Astrocyte (in vitro differentiated cells and primary cell): ENCODE data around the gene NAV3. TPM values are rescaled to one million over a fixed set of nuclear protein-coding genes. Genes with fewer than 3 reads are reported as not detected.

Source experiments
- DNase-seq: peaks from one replicate; pipeline ENCODE4 v3.0.0-alpha.2; 2010; ENCODE audit warnings: low read depth
- FAIRE-seq: peaks from 2 replicates; lab custom pipeline; 2011; peaks lifted over from hg19 to GRCh38; lab: Jason Lieb, UNC
- H2AFZ ChIP-seq: 2 replicates; pipeline ENCODE4 v1.6.0; 2012; ENCODE audit warnings: low read depth, low read length, inconsistent platforms
- H3K27ac ChIP-seq: 2 replicates; pipeline ENCODE4 v1.5.1; 2011; ENCODE audit warnings: low read depth, low read length, inconsistent platforms
- H3K27me3 ChIP-seq: 2 replicates; pipeline ENCODE4 v1.6.0; 2011; ENCODE audit warnings: low read length, inconsistent platforms; ENCODE audit not compliant: insufficient read depth
- H3K36me3 ChIP-seq: 2 replicates; pipeline ENCODE4 v1.5.1; 2011; ENCODE audit warnings: low read length, inconsistent platforms; ENCODE audit not compliant: insufficient read depth
- H3K4me1 ChIP-seq: 2 replicates; pipeline ENCODE4 v1.5.1; 2011; ENCODE audit warnings: low read length, inconsistent platforms; ENCODE audit not compliant: insufficient read depth
- H3K4me2 ChIP-seq: 2 replicates; pipeline ENCODE4 v1.6.0; 2012; ENCODE audit warnings: low read length, inconsistent platforms
- H3K4me3 ChIP-seq: 2 replicates; pipeline ENCODE4 v1.5.1; 2011; ENCODE audit warnings: low read depth, mild to moderate bottlenecking, low read length, inconsistent platforms; ENCODE audit not compliant: insufficient read depth
- H3K79me2 ChIP-seq: 2 replicates; pipeline ENCODE4 v1.6.0; 2012; ENCODE audit warnings: mild to moderate bottlenecking, low read length, inconsistent platforms; ENCODE audit not compliant: insufficient read depth
- H3K9ac ChIP-seq: 2 replicates; pipeline ENCODE4 v1.6.0; 2012; ENCODE audit warnings: mild to moderate bottlenecking, low read length, inconsistent platforms
- H3K9me3 ChIP-seq: 2 replicates; pipeline ENCODE4 v1.5.1; 2012; ENCODE audit warnings: low read depth, mild to moderate bottlenecking, low read length, inconsistent platforms; ENCODE audit not compliant: insufficient read depth
- H4K20me1 ChIP-seq: 2 replicates; pipeline ENCODE4 v1.6.0; 2012; ENCODE audit warnings: low read length, inconsistent platforms; ENCODE audit not compliant: insufficient read depth
- H3K27ac Mint-ChIP-seq: one replicate; pipeline ENCODE4 v1.8.0; 2021; ENCODE audit warnings: mild to moderate bottlenecking, mixed read lengths; ENCODE audit not compliant: unreplicated experiment
- H3K27me3 Mint-ChIP-seq: one replicate; pipeline ENCODE4 v1.8.0; 2021; ENCODE audit warnings: low read depth, mixed read lengths; ENCODE audit not compliant: unreplicated experiment
- H3K36me3 Mint-ChIP-seq: one replicate; pipeline ENCODE4 v1.8.0; 2021; ENCODE audit warnings: low read depth, mixed read lengths; ENCODE audit not compliant: unreplicated experiment
- H3K4me1 Mint-ChIP-seq: one replicate; pipeline ENCODE4 v1.8.0; 2021; ENCODE audit warnings: low read depth, mixed read lengths; ENCODE audit not compliant: unreplicated experiment
- H3K4me3 Mint-ChIP-seq: one replicate; pipeline ENCODE4 v1.8.0; 2021; ENCODE audit warnings: mild to moderate bottlenecking, moderate library complexity, mixed read lengths; ENCODE audit not compliant: unreplicated experiment
- H3K9me3 Mint-ChIP-seq: one replicate; pipeline ENCODE4 v1.8.0; 2021; ENCODE audit warnings: mild to moderate bottlenecking, mixed read lengths; ENCODE audit not compliant: unreplicated experiment
- CTCF ChIP-seq: IDR thresholded peaks from 2 replicates; pipeline ENCODE4 v1.5.1; 2011; ENCODE audit warnings: low read depth, mild to moderate bottlenecking, inconsistent platforms, low read length, moderate library complexity; ENCODE audit not compliant: insufficient read depth
- EZH2 ChIP-seq: IDR thresholded peaks from 2 replicates; pipeline ENCODE4 v1.6.1; 2012; ENCODE audit warnings: mild to moderate bottlenecking, low read length, inconsistent platforms; ENCODE audit not compliant: insufficient read depth
- total RNA-seq: library from RNA; stranded (reverse); gene quantifications from 2 replicates; pipeline ENCODE4 v1.2.1, GENCODE V29; 2021

NAV3 gene
- total RNA-seq, 1 donor from 2014 or later: 24.1 TPM

- FAIRE-seq (no peak), DNase-seq (peak; percentile 23)
- H3K9ac ChIP-seq: no peak overlapping the region
- H2AFZ ChIP-seq: no peak overlapping the region
- no peaks in the 10 kb centered on the region for H3K27me3 Mint-ChIP-seq
- H3K27ac ChIP-seq: peak overlapping the region; percentile 59
- H4K20me1 ChIP-seq: no peaks in the 10 kb centered on the region
- H3K36me3 Mint-ChIP-seq: peaks cover 21% of the 10 kb centered on the region
- peaks cover 61% of the 10 kb centered on the region for H3K79me2 ChIP-seq
- no peak overlapping the region for H3K4me3 Mint-ChIP-seq
- no peak overlapping the region for H3K4me3 ChIP-seq
- H3K4me1 ChIP-seq: peaks cover 16% of the 10 kb centered on the region
- H3K36me3 ChIP-seq: peaks cover 7% of the 10 kb centered on the region
- no peaks in the 10 kb centered on the region for H3K27me3 ChIP-seq
- H3K27ac Mint-ChIP-seq: peak overlapping the region; percentile 74
- TF ChIP-seq EZH2 (no peak), CTCF (no peak)
- no peak overlapping the region for H3K4me2 ChIP-seq
- H3K9me3 ChIP-seq: no peaks in the 10 kb centered on the region
- H3K4me1 Mint-ChIP-seq: peaks cover 21% of the 10 kb centered on the region
- peaks cover 6% of the 10 kb centered on the region for H3K9me3 Mint-ChIP-seq
Observed at GRCh38 chr12:77947746-77948145, 117.1 kb downstream of the NAV3 start.

DNA sequence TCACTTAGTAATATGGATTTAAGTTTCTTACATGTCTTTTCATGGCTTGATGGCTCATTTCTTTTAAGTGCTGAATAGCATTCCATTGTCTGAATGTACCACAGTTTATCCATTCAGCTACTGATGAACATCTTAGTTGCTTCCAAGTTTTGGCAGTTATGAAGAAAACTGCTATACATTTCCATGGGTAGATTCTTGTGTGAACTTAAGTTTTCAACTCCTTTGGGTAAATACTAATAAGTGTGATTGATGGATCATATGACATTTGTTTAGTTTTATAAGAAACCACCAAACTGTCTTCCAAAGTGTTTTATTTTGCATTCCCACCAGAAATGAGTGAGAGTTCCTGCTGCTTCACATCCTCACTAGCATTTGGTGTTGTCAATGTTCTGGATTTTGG, 119.2 kb downstream of the NAV3 start:
- H3K4me3 ChIP-seq: no peak overlapping the region
- H3K4me1 ChIP-seq: peaks cover 16% of the 10 kb centered on the region
- H3K9ac ChIP-seq: no peak overlapping the region
- DNase-seq (peak; percentile 45), FAIRE-seq (peak; percentile 65)
- Mint-ChIP-seq H3K27me3 (no peaks in the 10 kb centered on the region), H3K9me3 (peaks cover 3% of the 10 kb centered on the region), H3K27ac (no peak overlapping the region), H3K36me3 (peaks cover 17% of the 10 kb centered on the region), H3K4me1 (peaks cover 25% of the 10 kb centered on the region), H3K4me3 (no peak overlapping the region)
- no peaks in the 10 kb centered on the region for H4K20me1 ChIP-seq
- peaks cover 7% of the 10 kb centered on the region for H3K36me3 ChIP-seq
- H3K27ac ChIP-seq: no peak overlapping the region
- no peaks in the 10 kb centered on the region for H3K27me3 ChIP-seq
- no peak overlapping the region for H3K4me2 ChIP-seq
- H2AFZ ChIP-seq: no peak overlapping the region
- peaks cover 52% of the 10 kb centered on the region for H3K79me2 ChIP-seq
- TF ChIP-seq CTCF (no peak), EZH2 (no peak)
- H3K9me3 ChIP-seq: no peaks in the 10 kb centered on the region

DNA sequence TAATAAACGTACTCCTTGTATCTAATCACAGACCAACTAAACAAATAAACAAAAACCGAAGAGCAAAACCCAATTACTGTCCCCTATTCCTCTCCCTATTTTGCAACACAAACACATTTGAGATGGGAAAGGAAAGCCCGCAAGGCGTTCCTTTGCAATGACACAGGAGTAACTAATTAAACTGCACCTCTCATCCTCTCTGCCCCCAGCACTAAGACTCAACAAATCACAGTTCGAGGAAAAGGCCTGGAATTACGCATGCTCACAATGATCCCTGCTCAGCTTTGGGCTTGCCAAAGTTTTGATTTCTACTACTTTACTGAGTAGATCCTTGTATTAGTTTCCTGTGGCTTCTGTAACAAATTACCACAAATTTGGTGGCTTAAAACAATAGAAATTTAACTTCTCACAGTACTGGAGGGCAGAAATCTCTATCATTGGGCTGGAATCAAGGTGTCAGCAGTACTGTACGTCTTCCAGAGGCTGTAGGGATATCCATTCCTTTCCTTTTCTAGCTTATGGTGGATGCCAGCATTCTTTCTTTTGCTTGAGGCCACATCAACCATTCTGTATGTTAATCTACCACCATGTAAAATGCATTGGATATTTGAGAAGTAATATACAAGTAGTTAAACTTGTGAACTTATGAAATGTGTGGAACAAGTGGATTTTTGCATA, 123.0 kb downstream of the NAV3 start:
- no peak overlapping the region for H3K4me2 ChIP-seq
- no peak overlapping the region for H3K9ac ChIP-seq
- H3K4me1 ChIP-seq: no peaks in the 10 kb centered on the region
- H3K4me3 Mint-ChIP-seq: no peak overlapping the region
- H3K9me3 ChIP-seq: no peaks in the 10 kb centered on the region
- FAIRE-seq (peak; percentile 52), DNase-seq (no peak)
- no peak overlapping the region for H3K27ac ChIP-seq
- TF ChIP-seq CTCF: no peak
- TF ChIP-seq EZH2: no peak
- H3K27me3 Mint-ChIP-seq: no peaks in the 10 kb centered on the region
- H3K36me3 Mint-ChIP-seq: peaks cover 17% of the 10 kb centered on the region
- peaks cover 7% of the 10 kb centered on the region for H3K36me3 ChIP-seq
- H3K27me3 ChIP-seq: no peaks in the 10 kb centered on the region
- H3K4me1 Mint-ChIP-seq: peaks cover 18% of the 10 kb centered on the region
- H4K20me1 ChIP-seq: no peaks in the 10 kb centered on the region
- H3K9me3 Mint-ChIP-seq: peaks cover 2% of the 10 kb centered on the region
- H3K79me2 ChIP-seq: peaks cover 42% of the 10 kb centered on the region
- no peak overlapping the region for H3K4me3 ChIP-seq
- H3K27ac Mint-ChIP-seq: no peak overlapping the region
- H2AFZ ChIP-seq: no peak overlapping the region
